Gastroesophageal sphincter (tissue), 4 donors: ENCODE results near the gene SEMA6C. TPM values are rescaled to one million over a fixed set of nuclear protein-coding genes. Genes with fewer than 3 reads are reported as not detected.
A peak's percentile ranks its signal among the peaks of the same experiment; 100 is the strongest.

Experiments used
- ATAC-seq: fragments of 150-250 bp; one replicate; pipeline ENCODE4 v1.9.1; 2016; ENCODE audit warnings: mild to moderate bottlenecking, moderate library complexity
- H3K27ac ChIP-seq, 4 donors: fragments of 200-600 bp; sonication (generic) in 3 of 4; 1 replicate in 3 of 4; 2 replicates in 1 of 4; pipeline ENCODE4 v1.5.1; 2016 to 2019
- H3K27me3 ChIP-seq: fragments of 200-600 bp; sonication (generic); one replicate; pipeline ENCODE4 v1.5.1; 2019
- H3K36me3 ChIP-seq, 2 donors: fragments of 200-600 bp; sonication (generic); one replicate each; pipeline ENCODE4 v1.5.1; 2019; ENCODE audit warnings: control low read depth in 1 of 2
- H3K4me1 ChIP-seq, 3 donors: fragments of 200-600 bp; sonication (generic); 1 replicate in 2 of 3; 2 replicates in 1 of 3; pipeline ENCODE4 v1.5.1; 2016 to 2019; ENCODE audit warnings: control low read depth in 2 of 3
- H3K4me3 ChIP-seq, 2 donors: fragments of 200-600 bp; sonication (generic); one replicate each; pipeline ENCODE4 v1.5.1; 2019; ENCODE audit warnings: mild to moderate bottlenecking in 1 of 2, moderate library complexity in 1 of 2
- H3K9me3 ChIP-seq, 3 donors: fragments of 200-600 bp; sonication (generic); one replicate each; pipeline ENCODE4 v1.5.1; 2017 to 2019; ENCODE audit warnings: control low read depth in 2 of 3
- EP300 ChIP-seq: sonication (generic); formaldehyde crosslinking; IDR thresholded peaks from one replicate; pipeline ENCODE4 v1.6.1; 2017; ENCODE audit warnings: antibody characterized with exemption, mild to moderate bottlenecking
- POLR2A ChIP-seq, 2 donors: fragments of 450-650 bp; IDR thresholded peaks; one replicate each; pipeline ENCODE4 v1.6.1; 2017; ENCODE audit warnings: antibody characterized with exemption in 2 of 2, mild to moderate bottlenecking in 2 of 2, moderate library complexity in 1 of 2
- POLR2AphosphoS5 ChIP-seq: sonication (generic); formaldehyde crosslinking; IDR thresholded peaks from one replicate; pipeline ENCODE4 v1.6.1; 2017; ENCODE audit warnings: antibody characterized with exemption
- WGBS, 2 donors: methylation state at CpG; one replicate each; pipeline ENCODE4 v1.1.5; 2018; ENCODE audit warnings: low coverage in 1 of 2; 5-methylcytosine and 5-hydroxymethylcytosine counted together
- total RNA-seq, 4 donors: library from RNA; depleted of rRNA; stranded (reverse); fragments of >200 nt; gene quantifications; one replicate each; pipeline ENCODE4 v1.1.0, GENCODE V29; 2016
- TF ChIP-seq, protein P1 (sequence below), 4 experiments: fragments of 200-600 bp in 2 of 4; fragments of 450-650 bp in 2 of 4; sonication (generic) in 1 of 4; IDR thresholded peaks; one replicate each; pipeline ENCODE4 v1.5.1; 2017 to 2019; ENCODE audit warnings: antibody characterized with exemption in 4 of 4, mild to moderate bottlenecking in 2 of 4, moderate library complexity in 2 of 4

Gene SEMA6C
- total RNA-seq, 4 donors from 2014 or later: 6.1 to 13.9 (median 8.0) TPM

DNA sequence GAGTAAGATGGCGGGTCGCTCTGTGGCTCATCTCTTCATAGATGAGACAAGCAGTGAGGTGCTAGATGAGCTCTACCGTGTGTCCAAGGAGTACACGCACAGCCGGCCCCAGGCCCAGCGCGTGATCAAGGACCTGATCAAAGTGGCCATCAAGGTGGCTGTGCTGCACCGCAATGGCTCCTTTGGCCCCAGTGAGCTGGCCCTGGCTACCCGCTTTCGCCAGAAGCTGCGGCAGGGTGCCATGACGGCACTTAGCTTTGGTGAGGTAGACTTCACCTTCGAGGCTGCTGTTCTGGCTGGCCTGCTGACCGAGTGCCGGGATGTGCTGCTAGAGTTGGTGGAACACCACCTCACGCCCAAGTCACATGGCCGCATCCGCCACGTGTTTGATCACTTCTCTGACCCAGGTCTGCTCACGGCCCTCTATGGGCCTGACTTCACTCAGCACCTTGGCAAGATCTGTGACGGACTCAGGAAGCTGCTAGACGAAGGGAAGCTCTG lies 12.4 kb upstream of the SEMA6C start:
- Histone ChIP-seq H3K27me3 (no peaks in the 10 kb centered on the region), H3K36me3 (peaks cover 0 to 66% of the 10 kb centered on the region in 2 donors), H3K27ac (peak overlapping the region in 3 of 4 donors; percentile 5 to 39 (median 16)), H3K4me3 (no peak overlapping the region), H3K4me1 (peaks cover 0 to 44% (median 5%) of the 10 kb centered on the region in 3 donors), H3K9me3 (no peaks in the 10 kb centered on the region)
- 90 to 93% methylated on average over 2 to 3 of the region's 22 CpGs for WGBS, 2 donors
- peak; percentile 23 for ATAC-seq
- TF ChIP-seq POLR2A (IDR thresholded peaks at IDR 0.05) (no peak), EP300 (no peak), POLR2AphosphoS5 (no peak)
- TF ChIP-seq, protein P1, sequence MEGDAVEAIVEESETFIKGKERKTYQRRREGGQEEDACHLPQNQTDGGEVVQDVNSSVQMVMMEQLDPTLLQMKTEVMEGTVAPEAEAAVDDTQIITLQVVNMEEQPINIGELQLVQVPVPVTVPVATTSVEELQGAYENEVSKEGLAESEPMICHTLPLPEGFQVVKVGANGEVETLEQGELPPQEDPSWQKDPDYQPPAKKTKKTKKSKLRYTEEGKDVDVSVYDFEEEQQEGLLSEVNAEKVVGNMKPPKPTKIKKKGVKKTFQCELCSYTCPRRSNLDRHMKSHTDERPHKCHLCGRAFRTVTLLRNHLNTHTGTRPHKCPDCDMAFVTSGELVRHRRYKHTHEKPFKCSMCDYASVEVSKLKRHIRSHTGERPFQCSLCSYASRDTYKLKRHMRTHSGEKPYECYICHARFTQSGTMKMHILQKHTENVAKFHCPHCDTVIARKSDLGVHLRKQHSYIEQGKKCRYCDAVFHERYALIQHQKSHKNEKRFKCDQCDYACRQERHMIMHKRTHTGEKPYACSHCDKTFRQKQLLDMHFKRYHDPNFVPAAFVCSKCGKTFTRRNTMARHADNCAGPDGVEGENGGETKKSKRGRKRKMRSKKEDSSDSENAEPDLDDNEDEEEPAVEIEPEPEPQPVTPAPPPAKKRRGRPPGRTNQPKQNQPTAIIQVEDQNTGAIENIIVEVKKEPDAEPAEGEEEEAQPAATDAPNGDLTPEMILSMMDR (IDR thresholded peaks at IDR 0.05): no peak

- Histone ChIP-seq H3K9me3 (no peaks in the 10 kb centered on the region), H3K4me1 (peaks cover 0 to 39% (median 2%) of the 10 kb centered on the region in 3 donors), H3K36me3 (peaks cover 0 to 66% of the 10 kb centered on the region in 2 donors), H3K4me3 (no peak overlapping the region), H3K27me3 (no peaks in the 10 kb centered on the region), H3K27ac (peak overlapping the region in 2 of 4 donors; percentile 5 to 16)
- 20 to 62% methylated on average over 1 to 3 of the region's 5 CpGs for WGBS, 2 donors
- ATAC-seq: no peak
- TF ChIP-seq POLR2A (IDR thresholded peaks at IDR 0.05): no peak
- TF ChIP-seq POLR2AphosphoS5: no peak
Measured at GRCh38 chr1:151158326-151158725, 11.9 kb upstream of the SEMA6C start.

- H3K9me3 ChIP-seq: no peaks in the 10 kb centered on the region
- peaks cover 0 to 27% (median 0%) of the 10 kb centered on the region in 3 donors for H3K4me1 ChIP-seq
- H3K4me3 ChIP-seq: peak overlapping the region in 1 of 2 donors; percentile 38
- H3K27me3 ChIP-seq: no peaks in the 10 kb centered on the region
- no peak for ATAC-seq
- TF ChIP-seq, protein P1 (IDR thresholded peaks at IDR 0.05): no peak
- no peak for TF ChIP-seq EP300
- TF ChIP-seq POLR2AphosphoS5: no peak
- no peak for TF ChIP-seq POLR2A (IDR thresholded peaks at IDR 0.05)
- H3K27ac ChIP-seq: peak overlapping the region in 2 of 4 donors; percentile 24 to 48
- 17 to 75% methylated on average over 1 to 4 of the region's 6 CpGs for WGBS, 2 donors
- H3K36me3 ChIP-seq: peaks cover 0 to 64% of the 10 kb centered on the region in 2 donors
Measured at GRCh38 chr1:151157067-151157531, 10.7 kb upstream of the SEMA6C start.

DNA sequence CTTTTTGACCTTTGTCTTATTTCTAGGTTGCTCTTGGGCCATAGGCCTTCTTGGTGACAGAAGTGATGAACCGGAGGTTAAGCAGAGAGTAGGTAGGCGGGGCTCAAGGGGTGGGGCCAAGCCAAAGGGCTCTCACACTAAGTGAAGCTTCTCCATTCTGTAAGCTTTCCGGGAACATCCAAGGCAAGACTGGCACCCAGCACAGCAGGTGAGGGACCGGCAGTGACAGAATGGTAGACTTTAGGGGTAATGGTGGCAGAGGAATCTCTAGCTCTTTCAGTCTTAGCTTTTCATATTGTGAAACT lies 10.0 kb upstream of the SEMA6C start, which contains the start of gene TNFAIP8L2:
TNFAIP8L2 (plus strand) TSS at position 135 of the 305 bp plus-strand sequence. CDS start 2,049 bp downstream, outside the sequence.
- TF ChIP-seq EP300: no peak
- no peak for TF ChIP-seq POLR2AphosphoS5
- TF ChIP-seq, protein P1 (IDR thresholded peaks at IDR 0.05): no peak
- TF ChIP-seq POLR2A (IDR thresholded peaks at IDR 0.05): no peak
- 66 to 90% methylated on average over 2 to 3 of the region's 4 CpGs for WGBS, 2 donors
- Histone ChIP-seq H3K4me1 (peaks cover 0 to 25% (median 0%) of the 10 kb centered on the region in 3 donors), H3K27ac (peak within 1 kb of the TSS in 2 of 4 donors; percentile 24 to 48), H3K9me3 (no peaks in the 10 kb centered on the region), H3K4me3 (peak within 1 kb of the TSS in 1 of 2 donors; percentile 38), H3K27me3 (no peaks in the 10 kb centered on the region), H3K36me3 (peaks cover 0 to 58% of the 10 kb centered on the region in 2 donors)
- ATAC-seq: no peak

- Histone ChIP-seq H3K9me3 (no peaks in the 10 kb centered on the region), H3K4me1 (peaks cover 0 to 46% (median 25%) of the 10 kb centered on the region in 3 donors), H3K4me3 (no peak overlapping the region), H3K27me3 (no peaks in the 10 kb centered on the region), H3K36me3 (no peaks in the 10 kb centered on the region), H3K27ac (peak overlapping the region in 3 of 4 donors; percentile 82 to 93 (median 86))
- WGBS, 2 donors: no CpG with 5 or more reads among the region's 2 CpGs
- no peak for ATAC-seq
- TF ChIP-seq POLR2AphosphoS5 (no peak), EP300 (no peak)
- TF ChIP-seq, protein P1 (IDR thresholded peaks at IDR 0.05): no peak
Measured at GRCh38 chr1:151147665-151148064, 1.2 kb upstream of the SEMA6C start.
